GM12873 (cell line): ENCODE results near the gene ADAMTS14.

Experiments
- CTCF ChIP-seq: IDR thresholded peaks from 2 replicates; pipeline ENCODE4 v1.5.1; 2012; ENCODE audit warnings: low read depth, mild to moderate bottlenecking, moderate library complexity, low read length, control low read depth; ENCODE audit not compliant: insufficient read depth; ENCODE audit errors: missing control alignments

ADAMTS14 gene

DNA sequence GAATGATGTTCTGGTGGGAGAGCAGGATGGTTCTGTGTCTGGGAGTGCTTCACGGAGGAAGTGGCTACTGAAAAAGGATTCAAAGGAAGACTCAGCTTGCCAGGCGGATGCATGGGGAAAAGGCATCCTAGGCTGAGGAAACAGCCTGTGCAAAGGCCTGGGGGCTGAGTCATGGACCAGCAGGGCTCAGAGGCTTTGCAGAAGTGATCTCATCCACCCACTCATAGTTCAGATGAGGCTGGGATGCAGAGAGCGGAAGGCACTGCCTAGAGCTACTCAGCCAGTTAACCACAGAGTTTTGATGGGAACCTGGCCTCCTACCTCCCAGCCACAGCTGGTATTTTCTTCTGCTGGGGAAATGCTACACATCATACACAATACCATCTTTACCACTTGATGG lies 15.8 kb upstream of the ADAMTS14 start:
- no peak for TF ChIP-seq CTCF

GRCh38 chr10:70657041-70657440 lies 15.3 kb upstream of the ADAMTS14 start:
- TF ChIP-seq CTCF: no peak

DNA sequence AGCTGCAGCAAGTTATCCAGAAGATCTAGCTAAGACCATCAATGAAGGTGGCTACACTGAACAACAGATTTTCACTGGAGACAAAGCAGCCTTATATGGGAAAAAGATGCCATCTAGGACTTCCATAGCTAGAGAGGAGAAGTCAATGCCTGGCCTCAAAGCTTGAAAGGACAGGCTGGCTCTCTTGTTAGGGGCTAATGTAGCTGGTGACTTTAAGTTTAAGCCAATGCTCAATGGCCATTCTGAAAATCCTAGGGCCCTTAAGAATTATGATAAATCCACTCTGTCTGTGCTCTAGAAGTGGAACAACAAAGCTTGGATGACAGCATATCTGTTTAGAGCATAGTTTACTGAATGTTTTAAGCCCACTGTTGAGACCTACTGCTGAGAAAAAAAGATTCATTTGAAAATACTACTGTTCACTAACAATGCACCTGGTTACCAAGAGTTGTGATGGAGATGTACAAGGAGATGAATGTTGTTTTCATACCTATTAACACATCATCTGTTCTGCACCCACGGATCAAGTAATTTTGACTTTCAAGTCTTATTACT lies 13.6 kb upstream of the ADAMTS14 start:
- TF ChIP-seq CTCF: no peak

DNA sequence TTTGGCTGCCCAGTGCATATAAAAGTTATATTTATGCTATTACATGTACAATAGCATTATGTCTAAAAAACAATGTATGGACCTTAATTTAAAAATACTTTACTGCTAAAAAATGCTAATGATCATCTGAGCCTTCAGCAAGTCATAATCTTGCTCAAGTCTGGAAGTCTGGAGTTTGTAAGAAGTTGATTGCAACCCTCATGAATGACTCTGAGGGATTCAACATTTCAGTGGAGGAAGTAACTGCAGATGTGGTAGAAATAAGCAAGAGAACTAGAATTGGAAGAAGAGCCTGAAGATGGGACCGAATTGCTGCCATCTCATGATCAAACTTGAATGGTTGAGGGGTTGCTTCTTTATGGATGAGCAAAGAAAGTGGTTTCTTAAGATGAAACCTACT lies 13.0 kb upstream of the ADAMTS14 start:
- no peak for TF ChIP-seq CTCF

DNA sequence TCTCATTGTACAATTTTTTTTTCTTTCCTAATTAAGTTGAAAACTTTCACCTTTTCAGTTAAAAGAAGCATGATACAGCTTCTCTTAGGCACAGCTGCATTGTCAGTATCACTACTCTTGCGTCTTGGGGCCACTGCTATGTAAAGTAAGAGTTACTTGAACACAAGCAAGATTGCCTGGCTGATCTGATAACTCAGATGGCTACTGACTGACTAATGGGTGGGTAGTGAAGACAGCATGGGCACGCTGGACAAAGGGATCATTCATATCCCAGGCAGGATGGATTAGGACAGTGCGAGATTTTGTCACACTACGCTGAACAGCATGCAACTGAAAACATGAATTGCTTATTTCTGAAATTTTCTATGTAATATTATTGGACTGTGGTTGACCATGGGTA lies 11.6 kb upstream of the ADAMTS14 start:
- TF ChIP-seq CTCF: no peak

GRCh38 chr10:70661623-70662361 lies 10.5 kb upstream of the ADAMTS14 start:
- no peak for TF ChIP-seq CTCF

DNA sequence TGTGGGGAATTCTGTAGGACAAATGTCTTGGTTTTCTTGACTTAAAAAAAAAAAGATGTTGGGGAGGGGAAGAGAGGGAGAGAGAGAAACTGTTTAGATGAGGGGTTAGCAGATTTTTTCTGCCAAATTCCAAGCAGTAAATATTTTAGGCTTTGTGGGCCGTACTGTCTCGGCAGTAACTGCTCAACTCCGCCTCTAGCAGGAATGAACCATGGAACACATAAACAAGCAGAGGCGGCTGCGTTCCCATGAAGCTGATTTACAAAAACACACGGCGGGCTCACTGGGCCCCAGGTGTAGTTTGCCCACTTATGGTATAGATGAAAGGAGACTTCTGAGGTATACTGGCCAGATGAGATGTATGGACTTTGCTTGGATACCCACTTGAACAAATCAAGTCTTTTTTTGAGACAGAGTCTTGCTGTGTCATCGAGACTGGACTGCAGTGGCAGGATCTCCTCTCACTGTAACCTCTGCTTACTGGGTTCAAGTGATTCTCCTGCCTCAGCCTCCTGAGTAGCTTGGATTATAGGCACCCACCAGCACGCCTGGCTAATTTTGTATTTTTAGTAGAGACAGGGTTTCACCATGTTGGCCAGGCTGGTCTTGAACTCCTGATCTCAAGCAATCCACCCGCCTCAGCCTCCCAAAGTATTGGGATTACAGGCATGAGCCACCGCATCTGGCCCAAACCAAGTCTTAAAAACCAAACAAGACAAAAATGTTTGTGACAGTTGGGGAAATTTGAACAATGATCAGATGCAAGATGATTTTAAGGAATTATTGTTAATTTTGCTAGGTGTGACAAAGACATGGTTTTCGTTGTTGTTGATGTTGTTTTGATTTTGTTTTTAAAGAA lies 9.7 kb upstream of the ADAMTS14 start:
- no peak for TF ChIP-seq CTCF
